ENCODE measurements around the gene FMNL2. TPM values are rescaled to one million over a fixed set of nuclear protein-coding genes. Genes with fewer than 3 reads are reported as not detected.

Gene FMNL2
- total and polyA plus RNA-seq, 2 of the 4 experiments (the other 2 are of a cell fraction), result 10.9 to 11.4 TPM

GRCh38 chr2:152389483-152389882, 54.5 kb downstream of the FMNL2 start:
- WGBS, 2 experiments (ENCODE audit: extremely low coverage in 2 of 2, insufficient read length in 1 of 2), result 95% methylated on average over 10 of the region's 19 CpGs; no CpG with 5 or more reads in 1 of the 2 experiments
- Histone ChIP-seq H4K5ac (ENCODE audit: low read depth, low read length) (no peak overlapping the region), H3K18ac (ENCODE audit: low read depth, low read length) (no peak overlapping the region), H3K9me1 (ENCODE audit: insufficient read depth, low read length) (no peaks in the 10 kb centered on the region), H3K23ac (ENCODE audit: low read depth, low read length) (no peak overlapping the region), H3K4ac (ENCODE audit: low read depth, low read length) (no peak overlapping the region), H3K9me3 (ENCODE audit: control insufficient read depth, insufficient read depth, low read length) (no peaks in the 10 kb centered on the region), H4K91ac (ENCODE audit: insufficient read depth, low read depth, low read length) (no peak overlapping the region), H2BK15ac (ENCODE audit: low read depth, low read length) (no peak overlapping the region), H3K4me1 (ENCODE audit: control insufficient read depth, insufficient read depth, low read length) (peaks cover 5% of the 10 kb centered on the region; the same call in 1 of the 2 replicates), H3K9ac (ENCODE audit: low read depth, low read length) (no peak overlapping the region), H2BK20ac (ENCODE audit: low read depth, low read length) (no peak overlapping the region), H3K27ac (ENCODE audit: insufficient read depth, low read length) (no peak overlapping the region), H4K20me1 (ENCODE audit: insufficient read depth, low read length) (no peaks in the 10 kb centered on the region), H3K27me3 (ENCODE audit: control insufficient read depth, insufficient read depth, low read length) (no peaks in the 10 kb centered on the region), H2AFZ (replicated peaks; ENCODE audit: low read length, poor library complexity) (no peak overlapping the region), H3K79me1 (ENCODE audit: low read depth in 1 of 2, low read length in 2 of 2) (peaks cover 16 to 24% of the 10 kb centered on the region in 2 experiments), H4K8ac (ENCODE audit: low read depth in 2 of 2, low read length in 2 of 2) (no peak overlapping the region), H2AK9ac (replicated peaks; ENCODE audit: low read depth, low read length, poor library complexity) (no peak overlapping the region), H3K56ac (ENCODE audit: extremely low read depth, insufficient read depth, low read length) (no peak overlapping the region), H2AK5ac (ENCODE audit: low read depth, low read length) (no peak overlapping the region), H3K14ac (replicated peaks; ENCODE audit: low read depth, low read length) (no peak overlapping the region), H2BK120ac (ENCODE audit: low read depth, low read length) (no peak overlapping the region), H2BK5ac (ENCODE audit: low read depth, low read length, poor library complexity, severe bottlenecking) (no peak overlapping the region), H3K4me2 (ENCODE audit: low read depth, low read length) (no peak overlapping the region), H3K36me3 (ENCODE audit: control insufficient read depth, insufficient read depth, low read length) (no peaks in the 10 kb centered on the region), H3K4me3 (ENCODE audit: insufficient read depth, low read depth, low read length) (no peak overlapping the region)
- ATAC-seq (ENCODE audit: low read depth) (no peak), DNase-seq (no peak)
- CTCF ChIA-PET, result no interaction called here
- intact Hi-C loops (cut with micrococcal nuclease), result no loop called here
- dilution Hi-C loops (cut with HindIII; ENCODE audit: low sequenced_read_pairs, unreplicated experiment), result no loop called here
- in situ Hi-C loops (cut with MboI; ENCODE audit: low sequenced_read_pairs), result no loop called here
- POLR2A ChIA-PET (ENCODE audit: unreplicated experiment), result no interaction called here
- no peak for TF ChIP-seq BHLHE40 (IDR thresholded peaks at IDR 0.05; ENCODE audit: low read depth, low read length)
- no TSS peak for BruUV-seq (replicated peaks)

All from IMR-90 (cell line).